CD4-positive, alpha-beta T cell treated with Interleukin-1 beta for 1 hour (primary cell): ENCODE data around the gene TMEM52.

Experiments used
- DNase-seq, 2 donors: peaks; one replicate each; pipeline ENCODE4 v3.0.0-alpha.2; 2020 to 2022

The TMEM52 gene

DNA sequence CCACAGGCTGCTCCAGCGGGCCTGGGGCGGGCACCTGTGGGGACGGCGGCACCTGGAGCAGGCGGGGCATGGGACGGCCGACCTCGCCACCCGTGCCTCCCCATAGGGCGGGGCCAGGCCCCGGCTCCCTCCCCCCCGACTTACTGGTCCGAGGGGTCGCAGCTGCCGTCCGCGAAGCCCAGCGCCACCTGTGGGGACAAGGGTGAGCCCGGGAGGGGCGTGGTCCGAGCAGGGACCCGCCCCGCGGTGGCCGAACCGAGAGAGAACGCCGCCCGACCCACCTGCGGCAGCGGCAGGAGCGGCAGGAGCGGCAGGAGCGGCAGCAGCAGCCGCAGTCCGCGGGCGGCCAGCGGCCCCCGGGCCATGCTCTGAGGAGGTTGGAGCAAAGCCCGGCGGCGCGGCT lies at the start of gene TMEM52:
TSS of gene TMEM52 (minus strand) at position 379 of the 403 bp plus-strand sequence. CDS start at position 365, 14 bp downstream.
- DNase-seq: no peak

DNA sequence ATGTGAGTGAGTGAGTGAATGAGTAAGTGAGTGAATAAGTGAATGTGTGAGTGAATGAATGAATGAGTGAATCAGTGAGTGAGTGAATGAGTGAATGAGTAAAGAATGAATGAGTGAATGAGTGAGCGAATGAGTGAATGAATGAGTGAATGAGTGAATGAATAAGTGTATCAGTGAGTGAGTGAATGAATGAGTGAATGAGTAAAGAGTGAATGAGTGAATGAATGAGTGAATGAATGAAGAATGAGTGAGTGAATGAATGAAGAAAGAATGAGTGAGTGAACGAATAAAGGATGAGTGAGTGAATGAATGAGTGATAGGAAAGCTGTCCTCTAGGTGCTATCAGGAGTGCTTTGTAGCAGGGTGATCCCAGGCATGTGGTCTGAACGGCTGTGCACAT lies 48.8 kb upstream of the TMEM52 start:
- DNase-seq: no peak

DNA sequence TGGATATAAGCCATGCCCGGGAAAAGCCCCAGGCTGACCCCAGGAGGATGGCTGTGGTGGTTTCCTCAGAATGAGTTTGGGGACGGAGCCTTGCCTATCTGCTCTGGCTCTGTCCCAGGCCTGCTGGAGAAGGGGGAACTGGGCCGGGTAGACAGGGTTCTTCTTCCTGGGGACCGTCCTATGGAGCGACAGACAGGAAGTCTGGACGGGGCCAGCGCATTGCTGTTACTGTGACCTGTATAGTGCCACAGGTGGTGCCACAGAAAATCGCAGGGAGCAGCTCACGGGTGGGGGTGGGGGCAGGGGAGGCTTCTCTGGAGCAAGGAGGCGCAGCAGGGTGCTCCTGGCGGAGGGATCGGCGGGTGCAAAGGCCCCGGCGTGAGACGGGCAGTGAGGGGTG lies 48.1 kb upstream of the TMEM52 start:
- no peak for DNase-seq

- no peak for DNase-seq
Measured at GRCh38 chr1:1966071-1966740, 47.1 kb upstream of the TMEM52 start.

DNA sequence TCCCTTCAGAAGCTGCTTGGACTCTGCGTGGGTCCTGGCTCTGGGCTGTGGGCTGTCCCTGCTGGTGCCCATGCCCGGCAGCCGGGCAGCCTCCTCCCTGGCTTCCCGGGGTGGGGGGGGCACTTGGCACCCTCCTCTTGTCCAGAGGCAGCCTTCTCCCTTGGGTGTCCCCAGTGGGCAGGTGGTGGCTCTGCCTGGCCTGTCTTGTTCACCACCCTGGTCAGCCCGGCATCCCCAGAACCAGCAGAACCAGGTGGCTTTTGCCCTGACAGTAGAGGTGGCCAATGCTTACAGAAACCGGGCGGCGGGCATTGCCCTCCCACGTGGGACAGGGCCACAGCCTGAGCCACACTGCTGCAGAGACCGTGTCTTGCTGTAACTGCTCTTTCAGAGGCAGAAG lies 46.5 kb upstream of the TMEM52 start:
- no peak for DNase-seq

DNA sequence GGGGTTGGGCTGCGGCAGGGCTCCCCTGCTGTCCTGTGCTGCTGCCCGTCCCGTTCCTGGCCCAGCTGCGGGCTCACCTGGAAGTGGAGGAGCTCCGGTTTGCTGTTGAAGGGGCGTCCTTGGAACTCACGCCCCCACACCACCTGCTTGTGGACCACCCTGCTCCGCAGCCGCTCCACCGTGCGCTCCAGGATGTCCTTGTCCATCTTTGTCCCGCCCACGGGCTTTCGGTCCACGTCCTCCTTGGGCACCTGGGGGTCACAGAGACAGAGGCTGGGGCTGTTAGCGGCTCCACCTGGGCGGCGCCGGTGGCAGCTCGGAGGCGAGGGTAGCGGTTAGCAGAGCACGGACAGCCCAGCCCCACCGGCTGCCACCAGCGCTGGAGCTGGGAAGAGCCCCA lies 45.7 kb upstream of the TMEM52 start:
- no peak for DNase-seq

- DNase-seq: no peak
Measured at GRCh38 chr1:1963570-1963969, 44.5 kb upstream of the TMEM52 start.

DNA sequence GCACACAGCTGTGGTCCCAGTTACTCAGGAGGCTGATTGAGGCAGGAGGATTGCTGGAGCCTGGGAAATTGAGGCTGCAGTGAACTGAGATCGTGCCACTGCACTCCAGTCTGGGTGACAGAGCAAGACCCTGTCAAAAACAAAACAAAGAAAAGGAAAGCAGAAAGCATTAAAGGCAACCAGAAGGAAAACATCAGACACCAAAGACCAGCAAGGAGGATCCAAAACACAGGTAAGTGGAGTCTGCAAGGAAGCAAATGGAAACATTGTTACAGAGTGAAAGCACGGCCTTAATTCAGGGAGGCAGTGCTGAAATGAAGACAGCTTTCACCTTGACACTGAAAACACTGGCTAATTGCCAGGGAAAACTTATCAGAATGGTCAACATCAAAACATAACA lies 43.7 kb upstream of the TMEM52 start:
- DNase-seq: no peak

GRCh38 chr1:1960480-1961196 lies 41.6 kb upstream of the TMEM52 start:
- DNase-seq: no peak

GRCh38 chr1:1959840-1960479 lies 40.9 kb upstream of the TMEM52 start:
- peak; percentile 51 to 58 for DNase-seq

DNA sequence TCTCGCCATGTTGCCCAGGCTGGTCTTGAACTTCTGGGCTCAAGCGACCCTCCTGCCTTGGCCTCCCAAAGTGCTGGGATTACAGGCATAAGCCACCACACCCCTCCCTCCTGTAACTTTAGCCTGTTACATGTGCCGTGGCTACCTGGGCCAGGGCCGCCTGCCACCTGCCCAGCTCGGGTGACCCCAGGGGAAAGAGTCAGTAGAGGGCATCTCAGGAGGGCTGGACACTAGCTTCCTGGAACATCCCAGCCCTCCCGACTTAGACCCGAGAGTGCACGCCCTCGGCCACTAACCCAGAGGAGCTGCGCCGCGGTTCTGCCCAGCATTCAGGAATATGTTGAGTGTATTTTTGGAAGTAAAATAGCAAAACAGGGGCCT lies 40.4 kb upstream of the TMEM52 start:
- no peak for DNase-seq

GRCh38 chr1:1958071-1958541 lies 39.0 kb upstream of the TMEM52 start:
- DNase-seq: no peak

DNA sequence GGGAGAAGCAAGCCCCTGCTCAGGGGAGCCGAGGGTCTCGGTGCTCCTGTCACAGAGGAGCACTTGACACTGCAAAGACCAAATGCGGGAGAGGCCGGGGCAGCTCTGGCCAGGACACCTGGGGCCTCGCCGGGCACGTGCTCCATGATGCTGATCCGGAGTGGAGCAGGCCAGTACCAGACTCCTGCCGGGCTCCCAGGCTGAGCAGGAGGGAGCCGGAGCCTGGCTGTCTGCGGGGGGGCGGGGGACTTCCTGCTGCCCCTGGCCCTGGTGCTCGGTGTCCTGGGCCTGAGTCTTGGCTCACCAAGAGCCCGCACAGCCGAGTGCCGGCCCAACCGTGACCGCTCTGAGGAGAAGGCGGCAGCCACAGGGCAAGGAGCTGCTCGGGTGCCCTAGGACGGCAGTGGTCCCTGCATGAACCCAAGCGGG lies 38.5 kb upstream of the TMEM52 start:
- no peak for DNase-seq

DNA sequence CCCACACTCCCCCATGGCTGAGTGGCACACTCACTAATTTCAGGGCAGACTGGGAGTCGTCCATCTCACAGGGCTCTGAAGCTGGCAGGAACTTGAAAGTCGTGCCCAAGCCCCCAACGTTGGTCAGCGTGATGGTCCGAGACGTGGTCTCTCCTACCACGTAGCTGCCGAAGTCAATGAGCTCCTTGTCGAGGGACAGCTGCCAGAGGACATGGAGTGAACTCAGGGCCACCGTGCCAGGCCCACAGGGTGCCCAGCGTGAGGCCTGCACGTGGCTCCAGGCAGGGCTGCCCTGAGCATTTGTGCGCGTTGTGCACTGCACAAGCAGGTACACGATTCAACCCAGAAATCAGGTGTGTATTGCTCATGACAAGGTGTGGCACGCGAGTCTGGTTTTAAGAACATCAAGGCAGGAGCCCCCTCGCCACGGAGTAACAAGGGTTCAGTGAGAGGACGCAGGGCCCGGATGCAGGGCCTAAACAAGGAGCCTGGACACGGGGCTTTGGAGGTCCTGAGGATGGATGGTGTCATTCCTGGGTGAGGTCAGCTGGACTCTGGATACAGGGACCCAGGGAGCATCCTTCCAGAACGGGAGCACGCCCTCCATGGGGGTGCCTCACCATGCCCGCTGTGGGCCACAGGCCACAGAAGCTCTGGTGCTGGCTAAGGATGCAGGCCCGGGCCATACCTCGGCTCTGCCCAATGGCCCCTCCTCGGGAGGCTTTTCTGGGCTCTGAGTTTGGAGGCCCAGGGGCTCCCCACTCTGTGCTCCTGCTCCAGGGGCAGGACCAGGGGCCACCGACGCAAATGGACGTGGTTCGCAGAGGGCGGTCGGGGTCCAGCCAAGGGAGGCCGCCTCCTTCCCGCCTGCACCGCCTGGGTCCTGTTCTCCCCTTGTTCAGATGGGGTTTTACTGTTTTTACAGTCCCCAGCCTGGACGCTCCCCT lies 37.8 kb upstream of the TMEM52 start:
- no peak for DNase-seq

GRCh38 chr1:1956101-1956500 lies 37.0 kb upstream of the TMEM52 start:
- DNase-seq: no peak

DNA sequence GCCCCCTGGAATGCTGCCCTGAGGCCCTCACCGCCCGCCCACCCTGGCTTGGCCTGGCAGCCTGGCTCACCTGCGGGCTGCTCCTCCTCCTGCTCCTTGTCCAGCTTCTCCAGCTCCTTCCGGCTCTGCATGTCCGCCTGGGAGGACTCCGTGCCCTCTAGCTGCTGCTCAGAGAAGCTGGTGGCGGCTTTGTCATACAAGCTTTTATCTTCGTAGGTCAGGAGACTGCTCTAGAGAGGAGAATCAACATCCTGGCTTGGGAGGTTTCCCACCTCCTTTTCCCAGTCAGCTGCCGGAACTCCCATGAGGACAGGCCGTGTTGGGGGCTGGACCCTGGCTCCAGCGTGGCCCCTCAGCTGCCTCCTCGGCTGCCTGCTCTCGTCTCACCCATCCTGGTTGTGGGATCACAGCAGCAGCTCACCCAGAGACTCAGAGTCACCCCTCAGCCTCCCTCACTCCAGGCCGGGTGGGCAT lies 36.6 kb upstream of the TMEM52 start:
- DNase-seq: no peak

DNA sequence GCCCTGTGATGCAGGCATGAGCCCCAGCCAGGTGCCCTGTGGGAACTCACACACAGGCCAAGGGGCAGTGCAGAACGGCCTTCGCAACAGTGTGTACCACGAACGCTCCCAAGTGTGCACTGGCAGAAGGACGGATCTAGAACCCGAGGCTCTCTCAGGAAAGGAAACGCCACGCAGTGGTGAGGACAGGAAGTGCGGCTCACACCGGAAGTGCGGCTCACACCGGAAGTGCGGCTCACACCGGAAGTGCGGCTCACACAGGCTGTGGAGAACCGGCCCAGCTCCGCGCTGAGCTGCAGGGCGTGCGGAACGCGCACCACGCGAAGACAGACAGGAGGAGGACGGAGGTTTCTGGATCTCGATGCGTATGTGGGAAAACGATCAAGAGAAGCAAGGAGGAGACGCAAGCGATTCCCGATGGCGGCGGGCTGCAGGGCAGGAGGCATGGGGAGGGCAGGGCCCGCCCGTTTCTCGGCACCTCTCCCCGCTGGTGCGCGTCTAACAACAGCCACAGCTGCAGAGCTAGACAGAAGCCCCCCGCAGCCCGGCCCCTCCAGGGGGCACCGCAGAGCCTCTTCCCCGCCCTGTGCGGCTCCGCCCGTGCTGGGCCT lies 35.9 kb upstream of the TMEM52 start:
- no peak for DNase-seq

- no peak for DNase-seq
Measured at GRCh38 chr1:1954015-1954414, 34.9 kb upstream of the TMEM52 start.

DNA sequence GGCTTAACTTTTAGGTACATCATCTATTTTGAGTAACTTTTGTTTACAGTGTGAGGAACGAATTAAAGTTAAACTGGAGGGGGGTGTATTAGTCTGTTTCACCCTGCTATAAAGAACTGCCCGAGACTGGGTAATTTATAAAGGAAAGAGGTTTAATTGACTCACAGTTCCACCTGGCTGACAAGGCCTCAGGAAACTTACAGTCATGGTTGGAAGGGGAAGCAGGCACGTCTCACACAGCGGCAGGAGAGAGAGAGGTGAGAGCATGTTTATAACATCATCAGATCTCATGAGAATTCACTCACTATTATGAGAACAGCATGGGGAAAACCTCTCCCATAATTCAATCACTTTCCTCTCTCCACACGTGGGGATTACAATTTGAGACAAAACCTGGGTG lies 31.9 kb upstream of the TMEM52 start:
- no peak for DNase-seq

DNA sequence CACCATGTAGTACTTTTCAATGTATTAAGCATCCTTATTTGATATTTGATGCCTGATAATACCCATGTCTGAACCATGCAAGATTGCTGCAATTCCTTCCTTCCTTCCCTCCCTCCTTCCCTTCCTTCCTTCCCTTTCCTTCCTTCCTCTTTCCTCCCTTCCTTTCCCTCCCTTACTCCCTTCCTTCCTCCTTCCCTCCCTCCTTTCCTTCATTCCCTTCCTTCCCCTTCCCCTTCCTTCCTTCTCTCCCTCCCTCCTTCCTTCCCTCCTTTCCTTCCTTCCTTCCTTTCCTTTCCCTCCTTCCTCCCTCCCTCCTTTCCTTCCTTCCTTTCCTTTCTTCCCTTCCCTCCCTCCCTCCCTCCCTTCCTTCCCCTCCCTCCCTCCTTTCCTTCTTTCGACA lies 29.7 kb upstream of the TMEM52 start:
- DNase-seq: no peak

GRCh38 chr1:1947493-1947892 lies 28.4 kb upstream of the TMEM52 start:
- DNase-seq: no peak

DNA sequence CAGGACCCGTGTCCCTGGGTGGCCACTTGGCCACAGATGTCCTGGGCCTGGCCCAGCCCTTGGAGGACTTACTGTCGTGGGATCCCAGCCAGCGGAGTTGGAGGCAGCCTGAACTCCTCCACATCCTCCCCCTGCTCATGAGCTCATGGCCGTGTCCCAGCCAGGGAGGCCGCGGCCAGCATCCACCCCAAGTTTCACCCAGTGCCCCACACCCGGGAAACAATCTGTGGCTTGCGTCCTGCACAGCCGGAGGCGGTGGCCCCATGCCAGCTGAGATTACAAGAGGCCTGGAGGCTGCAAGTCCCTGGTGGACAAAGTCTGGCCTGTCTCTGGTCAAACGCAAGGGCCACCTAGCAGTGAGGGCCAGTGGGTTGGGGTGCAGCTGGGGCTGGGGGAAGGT lies 27.5 kb upstream of the TMEM52 start:
- DNase-seq: no peak
